SK-N-SH (cell line): ENCODE measurements around the gene CAMKMT.

Experiments
- CHD2 ChIP-seq: fragments of 150-350 bp; IDR thresholded peaks from 2 replicates; pipeline ENCODE4 v1.6.1; 2018; ENCODE audit warnings: low read length; ENCODE audit not compliant: partially characterized antibody
- CTCF ChIP-seq: fragments of 200-600 bp; sonication (generic); IDR thresholded peaks from 2 replicates; pipeline ENCODE4 v1.6.1; 2017; ENCODE audit warnings: antibody characterized with exemption, mild to moderate bottlenecking, moderate library complexity
- TAF1 ChIP-seq: IDR thresholded peaks from 2 replicates; pipeline ENCODE4 v1.6.1; 2012; ENCODE audit warnings: low read depth, mild to moderate bottlenecking, low read length, moderate library complexity, borderline replicate concordance
- TCF12 ChIP-seq: IDR thresholded peaks from 2 replicates; pipeline ENCODE4 v1.4.0; 2012

GRCh38 chr2:44522846-44523245, 161.1 kb downstream of the CAMKMT start:
- TF ChIP-seq TAF1 (no peak), CTCF (no peak), CHD2 (no peak), TCF12 (no peak)
